VCaP (cell line): ENCODE data around the gene JPH3.

Experiments
- H3K27ac ChIP-seq: fragments of 450-650 bp; 2 replicates; pipeline ENCODE4 v1.5.1; 2017
- TF ChIP-seq, protein P1 (sequence below): fragments of 450-650 bp; conservative IDR thresholded peaks from 2 replicates; pipeline ENCODE4 v1.5.1; 2017; ENCODE audit warnings: mild to moderate bottlenecking, moderate library complexity

The JPH3 gene

GRCh38 chr16:87569601-87570571, 32.4 kb upstream of the JPH3 start:
- TF ChIP-seq, protein P1, sequence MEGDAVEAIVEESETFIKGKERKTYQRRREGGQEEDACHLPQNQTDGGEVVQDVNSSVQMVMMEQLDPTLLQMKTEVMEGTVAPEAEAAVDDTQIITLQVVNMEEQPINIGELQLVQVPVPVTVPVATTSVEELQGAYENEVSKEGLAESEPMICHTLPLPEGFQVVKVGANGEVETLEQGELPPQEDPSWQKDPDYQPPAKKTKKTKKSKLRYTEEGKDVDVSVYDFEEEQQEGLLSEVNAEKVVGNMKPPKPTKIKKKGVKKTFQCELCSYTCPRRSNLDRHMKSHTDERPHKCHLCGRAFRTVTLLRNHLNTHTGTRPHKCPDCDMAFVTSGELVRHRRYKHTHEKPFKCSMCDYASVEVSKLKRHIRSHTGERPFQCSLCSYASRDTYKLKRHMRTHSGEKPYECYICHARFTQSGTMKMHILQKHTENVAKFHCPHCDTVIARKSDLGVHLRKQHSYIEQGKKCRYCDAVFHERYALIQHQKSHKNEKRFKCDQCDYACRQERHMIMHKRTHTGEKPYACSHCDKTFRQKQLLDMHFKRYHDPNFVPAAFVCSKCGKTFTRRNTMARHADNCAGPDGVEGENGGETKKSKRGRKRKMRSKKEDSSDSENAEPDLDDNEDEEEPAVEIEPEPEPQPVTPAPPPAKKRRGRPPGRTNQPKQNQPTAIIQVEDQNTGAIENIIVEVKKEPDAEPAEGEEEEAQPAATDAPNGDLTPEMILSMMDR, result no peak
- H3K27ac ChIP-seq, result no peak overlapping the region

DNA sequence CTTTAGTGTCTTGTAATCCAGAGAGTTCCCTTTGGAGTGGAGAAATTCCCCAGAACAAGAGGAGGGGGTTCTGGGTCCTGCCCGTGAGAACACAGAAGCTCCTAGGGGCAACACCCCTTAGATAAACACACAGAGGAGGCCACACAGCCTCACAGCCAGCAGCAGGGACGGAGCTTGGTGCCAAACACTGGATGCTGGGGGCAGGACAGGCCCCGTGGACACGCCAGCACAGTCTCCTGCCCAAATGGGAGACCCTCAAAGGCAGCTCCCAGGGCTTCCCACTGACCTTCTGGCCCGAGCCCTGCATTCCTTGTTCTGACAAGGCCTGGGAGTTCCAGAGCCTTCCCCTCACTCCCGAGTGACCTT, 31.8 kb upstream of the JPH3 start:
- TF ChIP-seq, protein P1, result no peak

DNA sequence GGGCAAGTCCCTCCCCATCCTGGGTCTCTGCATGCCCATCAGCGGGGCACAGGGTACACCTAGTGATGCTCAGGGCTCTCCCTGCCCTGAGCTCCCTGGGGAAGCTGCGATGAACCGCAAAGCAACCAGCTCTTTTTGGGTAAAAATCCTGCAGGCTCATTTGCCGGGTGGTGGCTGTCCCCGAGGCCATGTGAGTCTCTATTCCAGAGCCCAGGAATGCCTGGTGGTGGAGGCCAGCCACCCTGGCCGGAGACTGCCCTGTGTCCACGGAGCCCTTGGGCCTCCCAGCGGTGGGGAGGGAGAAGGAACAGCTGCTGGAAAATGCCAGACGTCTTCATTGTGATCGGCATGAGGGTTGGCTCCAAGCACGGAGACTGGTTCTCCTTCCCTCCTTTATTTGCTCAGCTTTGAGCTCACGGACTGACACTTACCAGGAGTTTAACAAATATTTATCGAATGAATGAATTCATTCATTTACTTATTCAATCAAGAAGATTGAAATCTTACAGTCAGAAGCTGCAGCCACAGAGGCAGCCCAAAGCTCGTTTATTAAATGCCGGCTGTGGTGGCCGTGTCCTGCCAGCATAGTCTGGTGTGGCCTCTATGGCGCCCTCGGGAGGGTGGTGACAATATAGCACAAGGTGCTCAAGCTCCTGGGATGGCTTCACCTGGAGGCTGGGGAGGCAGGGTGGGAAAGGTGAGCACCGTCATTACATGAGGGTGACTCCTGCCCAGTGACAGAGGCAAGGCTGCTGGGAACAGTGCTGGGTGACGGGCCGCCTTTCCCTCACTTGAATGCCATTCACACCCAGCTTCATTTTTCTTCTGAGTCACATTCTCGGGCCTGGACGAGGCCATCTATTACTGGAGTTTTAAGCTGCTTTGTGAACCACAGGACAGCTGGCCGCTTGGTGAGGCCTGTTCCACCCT, 31.1 kb upstream of the JPH3 start:
- no peak overlapping the region for H3K27ac ChIP-seq
- TF ChIP-seq, protein P1, result peak; percentile 52

More for the DNA sequence above, 31.8 kb upstream of the JPH3 start:
- no peak overlapping the region for H3K27ac ChIP-seq

DNA sequence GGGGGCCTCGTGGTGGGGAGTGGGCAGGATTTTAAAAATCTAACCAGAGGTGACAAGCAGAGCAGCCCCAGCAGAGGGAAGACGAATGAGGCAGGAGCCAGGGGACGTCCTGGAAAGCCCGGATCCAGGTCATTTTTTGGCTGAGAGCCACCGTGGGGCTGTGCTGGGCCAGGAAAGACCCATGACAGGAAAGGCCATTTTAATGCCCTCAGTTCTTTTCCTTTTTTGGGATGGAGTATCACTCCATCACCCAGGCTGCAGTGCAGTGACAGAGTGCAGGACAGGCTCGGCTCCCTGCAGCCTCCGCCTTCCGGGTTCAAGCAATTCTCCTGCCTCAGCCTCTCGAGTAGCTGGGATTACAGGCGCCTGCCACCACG, 30.5 kb upstream of the JPH3 start:
- TF ChIP-seq, protein P1, result no peak

DNA sequence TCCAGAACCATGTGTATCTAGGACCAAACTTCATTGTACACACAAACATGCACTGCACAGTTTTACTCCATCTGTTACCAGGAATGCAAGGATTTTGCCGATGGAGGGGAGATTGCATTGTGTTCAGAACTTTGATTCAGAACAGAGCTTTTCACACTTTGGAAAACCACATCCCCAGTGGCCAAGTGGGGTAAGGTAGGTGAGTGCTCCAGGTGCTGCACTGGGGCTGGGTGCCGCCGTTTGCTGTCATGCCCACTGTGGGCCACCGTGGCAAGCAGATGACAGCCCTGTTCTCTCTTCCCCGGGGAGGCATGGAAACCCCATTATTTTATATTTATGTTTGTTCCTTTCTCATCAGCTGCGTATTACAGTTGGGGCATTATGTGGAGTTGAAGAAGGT, 29.3 kb upstream of the JPH3 start:
- H3K27ac ChIP-seq, result no peak overlapping the region
- TF ChIP-seq, protein P1, result no peak

More for the DNA sequence above, 30.5 kb upstream of the JPH3 start:
- H3K27ac ChIP-seq, result no peak overlapping the region

GRCh38 chr16:87575027-87575804, 27.1 kb upstream of the JPH3 start:
- TF ChIP-seq, protein P1, result no peak

More at GRCh38 chr16:87575027-87575804, 27.1 kb upstream of the JPH3 start:
- no peak overlapping the region for H3K27ac ChIP-seq
